Measurements from ENCODE around the gene CTDSP1.

Gene CTDSP1

GRCh38 chr2:218395826-218396687, 3.6 kb upstream of the CTDSP1 start:
- DNase-seq: peak; percentile 88
- Histone ChIP-seq H3K36me3 (replicated peaks) (no peaks in the 10 kb centered on the region), H3K27ac (peak overlapping the region; percentile 90), H3K4me3 (ENCODE audit: low read depth, low read length) (peak overlapping the region; percentile 72), H3K27me3 (replicated peaks) (no peaks in the 10 kb centered on the region)
- in situ Hi-C loops (cut with HindIII; ENCODE audit: low pct_ligation_motif_present, low sequenced_read_pairs): no loop called here
- peak; percentile 75 for TF ChIP-seq CTCF (IDR thresholded peaks at IDR 0.05; ENCODE audit: low read depth, low read length, missing control alignments)

- no peak for TF ChIP-seq CTCF (IDR thresholded peaks at IDR 0.05; ENCODE audit: low read depth, low read length, missing control alignments)
- no peaks in the 10 kb centered on the region for H3K36me3 ChIP-seq (replicated peaks)
- DNase-seq: peak; percentile 46
- peak overlapping the region; percentile 72 for H3K4me3 ChIP-seq (ENCODE audit: low read depth, low read length)
- peak overlapping the region; percentile 90 for H3K27ac ChIP-seq
- no peaks in the 10 kb centered on the region for H3K27me3 ChIP-seq (replicated peaks)
- in situ Hi-C loops (cut with HindIII; ENCODE audit: low pct_ligation_motif_present, low sequenced_read_pairs): no loop called here
Measured at GRCh38 chr2:218396688-218397462, 2.8 kb upstream of the CTDSP1 start.

- Histone ChIP-seq H3K4me3 (ENCODE audit: low read depth, low read length) (peak overlapping the region; percentile 72), H3K36me3 (replicated peaks) (peaks cover 5% of the 10 kb centered on the region), H3K27ac (peak overlapping the region; percentile 90), H3K27me3 (replicated peaks) (no peaks in the 10 kb centered on the region)
- TF ChIP-seq CTCF (IDR thresholded peaks at IDR 0.05; ENCODE audit: low read depth, low read length, missing control alignments): no peak
- DNase-seq: no peak
- in situ Hi-C loops (cut with HindIII; ENCODE audit: low pct_ligation_motif_present, low sequenced_read_pairs): no loop called here
Measured at GRCh38 chr2:218397463-218397819, 2.2 kb upstream of the CTDSP1 start.

- H3K27ac ChIP-seq: peak overlapping the region; percentile 61
- no peak for TF ChIP-seq CTCF (IDR thresholded peaks at IDR 0.05; ENCODE audit: low read depth, low read length, missing control alignments)
- peaks cover 7% of the 10 kb centered on the region for H3K36me3 ChIP-seq (replicated peaks)
- peak; percentile 69 for DNase-seq
- in situ Hi-C loops (cut with HindIII; ENCODE audit: low pct_ligation_motif_present, low sequenced_read_pairs): no loop called here
- H3K4me3 ChIP-seq (ENCODE audit: low read depth, low read length): peak overlapping the region; percentile 72
- no peaks in the 10 kb centered on the region for H3K27me3 ChIP-seq (replicated peaks)
Measured at GRCh38 chr2:218397820-218398436, 1.7 kb upstream of the CTDSP1 start.

GRCh38 chr2:218398437-218399390, 954 bp upstream of the CTDSP1 start:
- peak overlapping the region; percentile 61 for H3K27ac ChIP-seq
- peaks cover 11% of the 10 kb centered on the region for H3K36me3 ChIP-seq (replicated peaks)
- H3K27me3 ChIP-seq (replicated peaks): no peaks in the 10 kb centered on the region
- peak; percentile 14 for DNase-seq
- H3K4me3 ChIP-seq (ENCODE audit: low read depth, low read length): peak overlapping the region; percentile 72
- no peak for TF ChIP-seq CTCF (IDR thresholded peaks at IDR 0.05; ENCODE audit: low read depth, low read length, missing control alignments)
- in situ Hi-C loops (cut with HindIII; ENCODE audit: low pct_ligation_motif_present, low sequenced_read_pairs): no loop called here

All from brain microvascular endothelial cell (primary cell).